GM12878 (cell line): Measurements from ENCODE around the gene TYROBP. TPM values are rescaled to one million over a fixed set of nuclear protein-coding genes. Genes with fewer than 3 reads are reported as not detected.

Experiments
- ATF7 ChIP-seq: fragments of 450-650 bp; IDR thresholded peaks from 2 replicates; pipeline ENCODE4 v1.6.1; 2016; ENCODE audit warnings: low read depth, mild to moderate bottlenecking
- BACH1 ChIP-seq: fragments of 450-650 bp; IDR thresholded peaks from 2 replicates; pipeline ENCODE4 v1.6.1; 2017; ENCODE audit warnings: mild to moderate bottlenecking, borderline replicate concordance
- CHD4 ChIP-seq: fragments of 200-600 bp; sonication (generic); IDR thresholded peaks from 2 replicates; pipeline ENCODE4 v1.6.1; 2016; ENCODE audit warnings: mild to moderate bottlenecking
- HDAC6 ChIP-seq: fragments of 200-600 bp; sonication (generic); IDR thresholded peaks from one replicate; pipeline ENCODE4 v1.8.0; 2017; ENCODE audit warnings: antibody characterized with exemption; ENCODE audit not compliant: unreplicated experiment
- JUNB ChIP-seq: IDR thresholded peaks from 2 replicates; pipeline ENCODE4 v1.6.1; 2016; ENCODE audit warnings: antibody characterized with exemption, mild to moderate bottlenecking
- LARP7 ChIP-seq: fragments of 450-650 bp; IDR thresholded peaks from 2 replicates; pipeline ENCODE4 v1.6.1; 2017; ENCODE audit warnings: mild to moderate bottlenecking
- MTA3 ChIP-seq: IDR thresholded peaks from 2 replicates; pipeline ENCODE4 v1.6.1; 2012; ENCODE audit warnings: low read length, inconsistent platforms, borderline replicate concordance
- NR2C2 ChIP-seq: IDR thresholded peaks from 2 replicates; pipeline ENCODE4 v1.6.1; 2011; ENCODE audit warnings: borderline replicate concordance, low read depth; ENCODE audit not compliant: control insufficient read depth, insufficient read length
- PKNOX1 ChIP-seq: fragments of 450-650 bp; IDR thresholded peaks from 2 replicates; pipeline ENCODE4 v1.6.1; 2016; ENCODE audit warnings: mild to moderate bottlenecking
- RAD21 ChIP-seq: IDR thresholded peaks from 2 replicates; pipeline ENCODE4 v1.6.1; 2011; ENCODE audit warnings: mild to moderate bottlenecking, low read depth, low read length, moderate library complexity; ENCODE audit not compliant: insufficient read depth
- RELA ChIP-seq: fragments of 450-650 bp; IDR thresholded peaks from 2 replicates; pipeline ENCODE4 v1.8.0; 2014; ENCODE audit warnings: borderline replicate concordance; ENCODE audit not compliant: partially characterized antibody
- RFX5 ChIP-seq: IDR thresholded peaks from 2 replicates; pipeline ENCODE4 v1.6.1; 2011; ENCODE audit warnings: low read depth, low read length, improper control_type of control experiment
- SMC3 ChIP-seq: IDR thresholded peaks from 2 replicates; pipeline ENCODE4 v1.6.1; 2011; ENCODE audit warnings: low read length, improper control_type of control experiment, borderline replicate concordance
- SPI1 ChIP-seq: IDR thresholded peaks from 2 replicates; pipeline ENCODE4 v1.6.1; 2011; ENCODE audit warnings: low read depth, mild to moderate bottlenecking, low read length, moderate library complexity, borderline replicate concordance; ENCODE audit not compliant: insufficient read depth
- STAT3 ChIP-seq: IDR thresholded peaks from 2 replicates; pipeline ENCODE4 v1.6.1; 2011; ENCODE audit warnings: low read depth, low read length, improper control_type of control experiment
- SUPT20H ChIP-seq: IDR thresholded peaks from 2 replicates; pipeline ENCODE4 v1.6.1; 2011; ENCODE audit warnings: low read depth, mild to moderate bottlenecking, low read length, moderate library complexity, borderline replicate concordance; ENCODE audit not compliant: control insufficient read depth
- TBL1XR1 ChIP-seq: IDR thresholded peaks from 2 replicates; pipeline ENCODE4 v1.6.1; 2012; ENCODE audit warnings: low read depth, low read length, improper control_type of control experiment
- YY1 ChIP-seq: IDR thresholded peaks from 2 replicates; pipeline ENCODE4 v1.6.1; 2011; ENCODE audit warnings: low read depth, mild to moderate bottlenecking, low read length
- ZBED1 ChIP-seq: IDR thresholded peaks from 2 replicates; pipeline ENCODE4 v1.6.1; 2016; ENCODE audit warnings: borderline replicate concordance
- ZNF24 ChIP-seq: fragments of 450-650 bp; IDR thresholded peaks from 2 replicates; pipeline ENCODE4 v1.6.1; 2017; ENCODE audit warnings: antibody characterized with exemption, mild to moderate bottlenecking
- ZNF592 ChIP-seq: fragments of 450-650 bp; IDR thresholded peaks from 2 replicates; pipeline ENCODE4 v1.6.1; 2017; ENCODE audit warnings: mild to moderate bottlenecking, moderate library complexity
- ZNF622 ChIP-seq: fragments of 450-650 bp; IDR thresholded peaks from 2 replicates; pipeline ENCODE4 v1.6.1; 2017; ENCODE audit warnings: mild to moderate bottlenecking, inconsistent platforms
- ZNF687 ChIP-seq: fragments of 450-650 bp; IDR thresholded peaks from 2 replicates; pipeline ENCODE4 v1.6.1; 2017; ENCODE audit warnings: mild to moderate bottlenecking, moderate library complexity
- polyA plus RNA-seq, 11 experiments: library from polyadenylated mRNA; depleted of rRNA in 4 of 11; unstranded in 6 of 11; stranded (reverse) in 5 of 11; fragments of >200 nt; fragmentation: Nextera tagmentation in 4 of 11; fragmentation: Illumina TruSeq in 1 of 11; extraction: Ambion mirVana in 4 of 11; extraction: Trizol in 1 of 11; gene quantifications; 1 replicate in 1 of 11; 2 replicates in 10 of 11; pipeline versions ENCODE4 v1.2.1 to v1.2.3, GENCODE V29; 2011 to 2016; ENCODE audit warnings: inconsistent platforms in 2 of 11, missing spikeins in 2 of 11, low read depth in 1 of 11
- total RNA-seq, 4 experiments: library from RNA; depleted of rRNA in 3 of 4; stranded (reverse); fragments of >200 nt in 3 of 4; fragmentation: Illumina TruSeq in 1 of 4; extraction: Trizol in 1 of 4; gene quantifications; 2 replicates each; pipeline versions ENCODE4 v1.2.1 to v1.2.3, GENCODE V29; 2013 to 2021

Gene TYROBP
- total and polyA plus RNA-seq, 10 of the 15 experiments (the other 5 are each of a cell fraction or from before 2014, with no cell fraction given) = 0.33 to 2.4 (median 0.58) TPM; not detected in 2

- TF ChIP-seq NR2C2 (no peak), RAD21 (peak; percentile 100), RELA (peak; percentile 80), ATF7 (no peak), STAT3 (no peak), TBL1XR1 (no peak), BACH1 (no peak), CHD4 (no peak), PKNOX1 (peak; percentile 39; the same call in 1 of the 2 replicates), SMC3 (peak; percentile 100), HDAC6 (no peak), ZNF622 (no peak), JUNB (no peak), SUPT20H (no peak), ZNF24 (no peak), RFX5 (peak; percentile 56; the same call in 1 of the 2 replicates), ZNF687 (peak; percentile 65), MTA3 (no peak), ZBED1 (no peak), LARP7 (no peak; the same call in none of the 2 replicates), ZNF592 (peak; percentile 83; the same call in 1 of the 2 replicates), SPI1 (0 out of 2 replicates have a peak, but pooled peaks have one; percentile 4), YY1 (peak; percentile 83)
Observed at GRCh38 chr19:35931161-35931873, 23.2 kb upstream of the TYROBP start (continued).
